Peyer's patch (tissue), 4 donors: ENCODE results near the gene CHSY1. TPM values are rescaled to one million over a fixed set of nuclear protein-coding genes. Genes with fewer than 3 reads are reported as not detected.

Source experiments
- DNase-seq, 3 donors: peaks; one replicate each; pipeline ENCODE4 v3.0.0-alpha.2; 2017 to 2019
- H3K27ac ChIP-seq, 4 donors: fragments of 200-600 bp; sonication (generic); one replicate each; pipeline ENCODE4 v1.5.1; 2016 to 2019
- H3K27me3 ChIP-seq, 2 donors: fragments of 200-600 bp; sonication (generic); one replicate each; pipeline ENCODE4 v1.5.1; 2019
- H3K36me3 ChIP-seq, 3 donors: fragments of 200-600 bp; sonication (generic); one replicate each; pipeline ENCODE4 v1.5.1; 2016 to 2019
- H3K4me1 ChIP-seq, 4 donors: fragments of 200-600 bp; sonication (generic); one replicate each; pipeline ENCODE4 v1.5.1; 2016 to 2019
- H3K4me3 ChIP-seq, 4 donors: fragments of 200-600 bp; sonication (generic); 1 replicate in 3 of 4; 2 replicates in 1 of 4; pipeline ENCODE4 v1.5.1; 2016 to 2019; ENCODE audit warnings: mild to moderate bottlenecking in 1 of 4
- H3K9me3 ChIP-seq, 4 donors: fragments of 200-600 bp; sonication (generic); one replicate each; pipeline ENCODE4 v1.5.1; 2016 to 2019; ENCODE audit warnings: mild to moderate bottlenecking in 1 of 4
- POLR2A ChIP-seq, 2 donors: fragments of 450-650 bp; IDR thresholded peaks; one replicate each; pipeline ENCODE4 v1.5.1; 2017; ENCODE audit warnings: antibody characterized with exemption in 2 of 2, mild to moderate bottlenecking in 2 of 2, moderate library complexity in 2 of 2
- total RNA-seq, 4 donors: library from RNA; depleted of rRNA; stranded (reverse); fragments of >200 nt; gene quantifications; one replicate each; pipeline ENCODE4 v1.1.0, GENCODE V29; 2016
- TF ChIP-seq, protein P1 (sequence below), 6 experiments: fragments of 450-650 bp in 4 of 6; fragments of 200-600 bp in 2 of 6; sonication (generic) in 1 of 6; IDR thresholded peaks; one replicate each; pipeline ENCODE4 v1.5.1; 2017 to 2019; ENCODE audit warnings: antibody characterized with exemption in 6 of 6, mild to moderate bottlenecking in 3 of 6, moderate library complexity in 1 of 6

Gene CHSY1
- total RNA-seq, 4 donors from 2014 or later: 8.1 to 31.4 (median 9.3) TPM

DNA sequence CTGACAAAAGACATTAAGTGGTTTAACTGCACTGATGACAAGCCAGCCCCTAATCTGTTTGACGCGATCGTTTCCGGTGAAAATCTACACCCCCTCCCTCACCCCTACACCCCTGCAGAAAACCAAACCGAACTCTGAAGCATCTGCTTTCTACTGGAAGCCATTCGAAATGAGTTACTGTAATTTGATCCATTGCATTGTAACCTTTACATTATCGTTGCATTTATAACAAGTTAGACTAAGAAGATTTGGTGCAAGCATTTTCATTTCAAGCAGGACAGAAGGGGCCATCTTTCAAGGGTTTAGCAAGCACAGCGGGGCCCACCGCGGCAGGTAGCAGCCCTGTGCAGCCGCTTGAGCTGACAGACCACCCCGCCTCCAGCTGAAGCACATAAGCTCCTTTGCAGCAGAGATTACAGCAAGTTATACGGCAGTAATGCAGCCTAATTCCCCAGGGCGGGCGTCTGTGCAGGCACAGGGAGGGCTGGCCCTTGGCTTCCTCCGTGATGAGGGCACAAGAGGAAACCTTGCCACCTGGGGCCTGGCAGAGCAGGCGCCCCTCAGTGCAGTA, 79.3 kb downstream of the CHSY1 start:
- Histone ChIP-seq H3K4me3 (no peak overlapping the region), H3K4me1 (peaks cover 0 to 14% (median 0%) of the 10 kb centered on the region in 4 donors), H3K27ac (no peak overlapping the region), H3K27me3 (no peaks in the 10 kb centered on the region), H3K36me3 (no peaks in the 10 kb centered on the region), H3K9me3 (no peaks in the 10 kb centered on the region)
- no peak for TF ChIP-seq POLR2A (IDR thresholded peaks at IDR 0.05)
- TF ChIP-seq, protein P1, sequence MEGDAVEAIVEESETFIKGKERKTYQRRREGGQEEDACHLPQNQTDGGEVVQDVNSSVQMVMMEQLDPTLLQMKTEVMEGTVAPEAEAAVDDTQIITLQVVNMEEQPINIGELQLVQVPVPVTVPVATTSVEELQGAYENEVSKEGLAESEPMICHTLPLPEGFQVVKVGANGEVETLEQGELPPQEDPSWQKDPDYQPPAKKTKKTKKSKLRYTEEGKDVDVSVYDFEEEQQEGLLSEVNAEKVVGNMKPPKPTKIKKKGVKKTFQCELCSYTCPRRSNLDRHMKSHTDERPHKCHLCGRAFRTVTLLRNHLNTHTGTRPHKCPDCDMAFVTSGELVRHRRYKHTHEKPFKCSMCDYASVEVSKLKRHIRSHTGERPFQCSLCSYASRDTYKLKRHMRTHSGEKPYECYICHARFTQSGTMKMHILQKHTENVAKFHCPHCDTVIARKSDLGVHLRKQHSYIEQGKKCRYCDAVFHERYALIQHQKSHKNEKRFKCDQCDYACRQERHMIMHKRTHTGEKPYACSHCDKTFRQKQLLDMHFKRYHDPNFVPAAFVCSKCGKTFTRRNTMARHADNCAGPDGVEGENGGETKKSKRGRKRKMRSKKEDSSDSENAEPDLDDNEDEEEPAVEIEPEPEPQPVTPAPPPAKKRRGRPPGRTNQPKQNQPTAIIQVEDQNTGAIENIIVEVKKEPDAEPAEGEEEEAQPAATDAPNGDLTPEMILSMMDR (IDR thresholded peaks at IDR 0.05): no peak
- DNase-seq: no peak

DNA sequence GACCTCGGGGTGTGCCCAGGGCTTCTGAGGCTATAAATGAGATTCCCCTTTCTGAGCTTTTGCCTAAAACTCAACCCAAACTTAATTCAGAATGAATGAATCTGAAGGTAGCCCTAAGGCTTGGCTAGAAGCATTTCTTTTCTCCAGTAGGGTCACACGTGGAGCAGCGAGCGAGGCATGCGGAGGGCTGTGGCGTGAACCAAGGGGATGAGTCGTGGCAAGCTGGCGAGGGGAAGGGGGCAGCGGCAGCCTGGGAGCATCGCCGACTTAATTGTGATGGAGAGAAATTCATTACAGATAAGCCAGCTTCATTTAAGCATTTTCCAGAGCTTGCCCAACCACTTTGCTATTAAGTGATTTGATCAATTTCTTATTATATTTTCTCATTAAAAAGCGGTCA, 79.9 kb downstream of the CHSY1 start:
- TF ChIP-seq POLR2A (IDR thresholded peaks at IDR 0.05): no peak
- TF ChIP-seq, protein P1 (IDR thresholded peaks at IDR 0.05): no peak
- Histone ChIP-seq H3K27me3 (no peaks in the 10 kb centered on the region), H3K27ac (no peak overlapping the region), H3K4me1 (peaks cover 0 to 16% (median 0%) of the 10 kb centered on the region in 4 donors), H3K4me3 (no peak overlapping the region), H3K36me3 (no peaks in the 10 kb centered on the region), H3K9me3 (no peaks in the 10 kb centered on the region)
- DNase-seq: no peak

DNA sequence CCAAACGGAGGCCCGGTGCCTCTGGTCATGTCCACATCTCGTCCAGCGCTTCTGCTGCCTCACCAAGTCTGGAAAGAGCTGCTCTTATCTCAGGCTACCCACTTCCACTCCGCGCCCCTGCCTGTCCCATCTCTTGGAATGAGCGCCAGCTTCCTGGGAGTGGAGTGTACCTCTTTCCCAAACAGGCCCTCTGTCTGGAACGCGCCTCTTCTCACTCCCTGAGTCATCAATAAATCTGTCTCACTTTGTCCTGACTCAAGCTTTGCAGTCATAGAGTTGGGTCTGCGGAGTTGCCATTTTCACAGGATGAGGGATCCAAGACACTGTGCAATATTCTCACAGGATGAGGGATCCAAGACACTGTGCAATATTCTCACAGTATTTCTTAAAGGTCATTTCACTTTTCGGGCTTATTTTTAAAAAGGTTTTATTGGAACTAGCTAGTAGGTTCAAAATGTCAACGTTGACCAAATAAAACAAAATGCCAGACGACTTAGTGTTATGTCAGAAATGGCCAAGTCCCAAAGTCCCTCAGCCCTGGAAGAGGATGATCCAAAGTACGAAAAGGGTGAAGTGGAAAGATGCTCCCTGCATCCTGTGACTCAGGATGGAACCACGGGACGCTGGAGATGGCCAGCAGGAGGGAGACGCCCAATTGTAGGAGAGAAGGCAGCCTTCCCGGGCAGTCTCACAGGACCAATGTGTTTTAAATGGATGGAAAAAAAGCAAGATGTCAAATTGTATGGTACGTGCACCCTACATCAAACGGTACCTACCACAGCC, 81.1 kb downstream of the CHSY1 start:
- Histone ChIP-seq H3K36me3 (no peaks in the 10 kb centered on the region), H3K4me3 (no peak overlapping the region), H3K9me3 (peaks cover 0 to 10% (median 0%) of the 10 kb centered on the region in 4 donors), H3K4me1 (peaks cover 0 to 16% (median 0%) of the 10 kb centered on the region in 4 donors), H3K27me3 (no peaks in the 10 kb centered on the region), H3K27ac (no peak overlapping the region)
- DNase-seq: peak in 1 of 3 donors; percentile 43
- TF ChIP-seq, protein P1 (IDR thresholded peaks at IDR 0.05): no peak
- TF ChIP-seq POLR2A (IDR thresholded peaks at IDR 0.05): no peak

DNA sequence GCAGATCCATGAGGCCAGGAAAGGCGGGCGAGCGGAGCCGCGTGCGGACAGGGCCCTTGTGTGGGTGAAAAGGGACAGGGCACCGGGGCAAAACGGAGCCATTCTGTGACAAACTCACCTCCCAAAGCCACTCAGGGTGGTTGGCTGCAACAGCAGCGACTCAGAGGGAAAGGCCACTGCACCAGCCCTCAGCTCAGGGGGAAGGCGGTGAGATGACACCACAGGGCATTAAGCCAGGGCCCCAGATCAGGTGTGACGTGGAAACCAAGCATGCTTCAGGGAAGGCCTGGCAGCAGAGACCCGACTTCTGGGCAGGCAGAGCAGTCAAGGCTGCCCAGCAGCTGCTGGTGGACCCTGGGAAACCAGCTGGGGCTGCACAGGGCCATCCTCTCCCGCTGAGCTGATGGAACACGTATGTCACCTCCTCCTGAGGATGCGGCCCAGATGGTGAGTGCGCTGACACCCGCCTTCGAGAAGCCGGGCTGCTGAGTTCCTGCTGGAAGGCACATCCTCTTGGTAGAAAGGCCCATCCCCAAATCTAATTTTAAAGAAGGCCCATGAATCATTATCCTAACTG, 82.3 kb downstream of the CHSY1 start:
- DNase-seq: peak in 1 of 3 donors; percentile 43
- Histone ChIP-seq H3K9me3 (peaks cover 0 to 18% (median 2%) of the 10 kb centered on the region in 4 donors), H3K36me3 (no peaks in the 10 kb centered on the region), H3K4me1 (peaks cover 0 to 13% (median 0%) of the 10 kb centered on the region in 4 donors), H3K4me3 (no peak overlapping the region), H3K27ac (peak overlapping the region in 1 of 4 donors; percentile 80), H3K27me3 (no peaks in the 10 kb centered on the region)
- TF ChIP-seq, protein P1 (IDR thresholded peaks at IDR 0.05): no peak
- no peak for TF ChIP-seq POLR2A (IDR thresholded peaks at IDR 0.05)

GRCh38 chr15:101168898-101169494, 82.9 kb downstream of the CHSY1 start:
- peak in 1 of 3 donors; percentile 26 for DNase-seq
- Histone ChIP-seq H3K27ac (peak overlapping the region in 2 of 4 donors; percentile 74 to 80), H3K9me3 (peaks cover 0 to 18% (median 4%) of the 10 kb centered on the region in 4 donors), H3K36me3 (no peaks in the 10 kb centered on the region), H3K4me3 (no peak overlapping the region), H3K4me1 (peaks cover 0 to 13% (median 0%) of the 10 kb centered on the region in 4 donors), H3K27me3 (no peaks in the 10 kb centered on the region)
- TF ChIP-seq, protein P1 (IDR thresholded peaks at IDR 0.05): no peak
- TF ChIP-seq POLR2A (IDR thresholded peaks at IDR 0.05): no peak
